HCT116 (cell line): ENCODE measurements around the gene GJD3. TPM values are rescaled to one million over a fixed set of nuclear protein-coding genes. Genes with fewer than 3 reads are reported as not detected.
A peak's percentile ranks its signal among the peaks of the same experiment; 100 is the strongest.

Experiments
- ATAC-seq: fragments of 200-7000 bp; cut with Tn5 transposase; 2 replicates; pipeline ENCODE4 v1.9.1; 2020; ENCODE audit warnings: mild to moderate bottlenecking, moderate library complexity
- BruUV-seq: library from RNA; stranded (reverse); fragments of 400-500 nt; replicated peaks from 2 replicates; lab custom pipeline; 2021; lab: Mats Ljungman, UMichigan
- CTCF ChIA-PET: fragments of 300-600 bp; sonication (Branson Sonifier 250); formaldehyde crosslinking; loops from one replicate; lab custom pipeline; 2021; ENCODE audit warnings: antibody characterized with exemption; lab: Charles Lee
- POLR2A ChIA-PET: fragments of 300-600, 350-600 bp; sonication (Branson Sonifier 250); formaldehyde crosslinking; loops from one replicate; lab custom pipeline; 2021; ENCODE audit warnings: antibody characterized with exemption; lab: Charles Lee
- RAD21 ChIA-PET, 2 experiments: fragments of 300-600 bp; sonication (Branson Sonifier 250); formaldehyde crosslinking; loops; one replicate each; lab custom pipeline; 2023; ENCODE audit warnings: low total read pairs in 2 of 2; ENCODE audit not compliant: uncharacterized antibody in 2 of 2, unreplicated experiment in 2 of 2, low non-redundant PET in 1 of 2; lab: Charles Lee
- DNase-seq: peaks from one replicate; pipeline ENCODE4 v3.0.0-alpha.2; 2010; ENCODE audit warnings: low read depth, low spot score
- H2AFZ ChIP-seq: fragments of 200-600 bp; shearing (Covaris generic), sonication (generic); 2 replicates; pipeline ENCODE4 v1.6.1; 2017; ENCODE audit warnings: low read depth, mixed run types, mixed read lengths, antibody characterized with exemption, low read length; ENCODE audit not compliant: poor library complexity, severe bottlenecking
- H3K27ac ChIP-seq: 2 replicates; pipeline ENCODE4 v1.5.1; 2012; ENCODE audit warnings: low read depth, low read length
- H3K27me3 ChIP-seq: fragments of 200-600 bp; sonication (generic); 2 replicates; pipeline ENCODE4 v1.6.1; 2016; ENCODE audit warnings: mixed run types, low read length, mixed read lengths; ENCODE audit not compliant: insufficient read depth
- H3K36me3 ChIP-seq, 2 experiments: fragments of 200-500 bp in 1 of 2; fragments of 200-600 bp in 1 of 2; sonication (Bioruptor generic) in 1 of 2; sonication (generic) in 1 of 2; 2 replicates each; pipeline versions ENCODE4 v1.5.1 to v1.6.1; 2014 to 2016; ENCODE audit warnings: low read length in 2 of 2, inconsistent platforms in 1 of 2, mixed read lengths in 1 of 2, mixed run types in 1 of 2; ENCODE audit not compliant: insufficient read depth in 2 of 2, control insufficient read depth in 1 of 2
- H3K4me1 ChIP-seq, 2 experiments: fragments of 200-600 bp in 1 of 2; sonication (generic) in 1 of 2; 2 replicates each; pipeline versions ENCODE4 v1.5.1 to v1.6.1; 2012 to 2017; ENCODE audit warnings: low read length in 2 of 2, inconsistent platforms in 1 of 2, mild to moderate bottlenecking in 1 of 2, mixed read lengths in 1 of 2, mixed run types in 1 of 2, moderate library complexity in 1 of 2; ENCODE audit not compliant: insufficient read depth in 2 of 2, control insufficient read depth in 1 of 2
- H3K4me2 ChIP-seq: fragments of 200-600 bp; sonication (generic); 2 replicates; pipeline ENCODE4 v1.6.1; 2017; ENCODE audit warnings: mixed run types, low read length, mixed read lengths
- H3K4me3 ChIP-seq, 2 experiments: fragments of 200-600 bp in 1 of 2; sonication (generic) in 1 of 2; replicated peaks in 1 of 2; 2 replicates each; pipeline ENCODE4 v1.5.1; 2011 to 2016; ENCODE audit warnings: low read length in 2 of 2, control low read depth in 1 of 2, low read depth in 1 of 2, mild to moderate bottlenecking in 1 of 2, mixed read lengths in 1 of 2, mixed run types in 1 of 2
- H3K79me2 ChIP-seq: fragments of 200-600 bp; sonication (generic); 2 replicates; pipeline ENCODE4 v1.6.1; 2017; ENCODE audit warnings: mild to moderate bottlenecking, mixed run types, low read length, moderate library complexity, mixed read lengths; ENCODE audit not compliant: insufficient read depth
- H3K9ac ChIP-seq: fragments of 200-600 bp; sonication (generic); 2 replicates; pipeline ENCODE4 v1.6.1; 2016; ENCODE audit warnings: low read length, mixed read lengths
- H3K9me2 ChIP-seq: fragments of 200-600 bp; sonication (generic), shearing (Covaris generic); 2 replicates; pipeline ENCODE4 v1.6.1; 2017; ENCODE audit warnings: mixed run types, mild to moderate bottlenecking, moderate library complexity; ENCODE audit not compliant: insufficient read depth
- H3K9me3 ChIP-seq, 2 experiments: fragments of 200-500 bp in 1 of 2; fragments of 200-600 bp in 1 of 2; sonication (Bioruptor generic) in 1 of 2; sonication (generic) in 1 of 2; 2 replicates each; pipeline ENCODE4 v1.6.1; 2014 to 2017; ENCODE audit warnings: low read length in 2 of 2, mixed read lengths in 2 of 2, inconsistent platforms in 1 of 2, low read depth in 1 of 2, mild to moderate bottlenecking in 1 of 2, mixed run types in 1 of 2, moderate library complexity in 1 of 2; ENCODE audit not compliant: control insufficient read depth in 1 of 2, insufficient read depth in 1 of 2
- H4K20me1 ChIP-seq: fragments of 200-600 bp; sonication (generic), shearing (Covaris generic); 2 replicates; pipeline ENCODE4 v1.6.1; 2017; ENCODE audit warnings: mixed run types, mild to moderate bottlenecking, moderate library complexity; ENCODE audit not compliant: insufficient read depth
- CBX3 ChIP-seq: IDR thresholded peaks from 2 replicates; pipeline ENCODE4 v1.6.1; 2012; ENCODE audit warnings: low read depth
- ELF1 ChIP-seq: IDR thresholded peaks from 2 replicates; pipeline ENCODE4 v1.6.1; 2012; ENCODE audit warnings: low read depth, borderline replicate concordance
- EZH2phosphoT487 ChIP-seq: fragments of 200-600 bp; IDR thresholded peaks from 2 replicates; pipeline ENCODE4 v1.6.1; 2018; ENCODE audit warnings: antibody characterized with exemption, borderline replicate concordance
- FOSL1 ChIP-seq: IDR thresholded peaks from 2 replicates; pipeline ENCODE4 v1.6.1; 2012; ENCODE audit warnings: low read depth
- MAX ChIP-seq: IDR thresholded peaks from 2 replicates; pipeline ENCODE4 v1.6.1; 2012
- SP1 ChIP-seq: IDR thresholded peaks from 2 replicates; pipeline ENCODE4 v1.6.1; 2012; ENCODE audit warnings: low read depth
- intact Hi-C: fragments of 100-400 bp; cut with micrococcal nuclease; formaldehyde crosslinking; loops from 2 replicates; pipeline ENCODE4 v1.10.0; 2022
- total RNA-seq: library from RNA; stranded (reverse); gene quantifications from one replicate; pipeline ENCODE4 v1.2.1, GENCODE V29; 2021; ENCODE audit not compliant: unreplicated experiment
- TF ChIP-seq, protein P1 (sequence below), 3 experiments: fragments of 200-600 bp in 1 of 3; sonication (generic) in 1 of 3; IDR thresholded peaks in 2 of 3; conservative IDR thresholded peaks in 1 of 3; 2 replicates each; pipeline ENCODE4 v1.5.1; 2012 to 2017; ENCODE audit warnings: low read depth in 2 of 3, low read length in 2 of 3, antibody characterized with exemption in 1 of 3, borderline replicate concordance in 1 of 3, control low read depth in 1 of 3, mild to moderate bottlenecking in 1 of 3, mixed read lengths in 1 of 3, mixed run types in 1 of 3, moderate library complexity in 1 of 3; ENCODE audit not compliant: insufficient read depth in 1 of 3
- TF ChIP-seq, protein P2 (sequence below): IDR thresholded peaks from 2 replicates; pipeline ENCODE4 v1.6.1; 2011; ENCODE audit warnings: mild to moderate bottlenecking, low read length, moderate library complexity; ENCODE audit not compliant: insufficient replicate concordance; ENCODE audit errors: extremely low read depth

Gene GJD3
- total RNA-seq, 1 experiment from 2014 or later = not detected

DNA sequence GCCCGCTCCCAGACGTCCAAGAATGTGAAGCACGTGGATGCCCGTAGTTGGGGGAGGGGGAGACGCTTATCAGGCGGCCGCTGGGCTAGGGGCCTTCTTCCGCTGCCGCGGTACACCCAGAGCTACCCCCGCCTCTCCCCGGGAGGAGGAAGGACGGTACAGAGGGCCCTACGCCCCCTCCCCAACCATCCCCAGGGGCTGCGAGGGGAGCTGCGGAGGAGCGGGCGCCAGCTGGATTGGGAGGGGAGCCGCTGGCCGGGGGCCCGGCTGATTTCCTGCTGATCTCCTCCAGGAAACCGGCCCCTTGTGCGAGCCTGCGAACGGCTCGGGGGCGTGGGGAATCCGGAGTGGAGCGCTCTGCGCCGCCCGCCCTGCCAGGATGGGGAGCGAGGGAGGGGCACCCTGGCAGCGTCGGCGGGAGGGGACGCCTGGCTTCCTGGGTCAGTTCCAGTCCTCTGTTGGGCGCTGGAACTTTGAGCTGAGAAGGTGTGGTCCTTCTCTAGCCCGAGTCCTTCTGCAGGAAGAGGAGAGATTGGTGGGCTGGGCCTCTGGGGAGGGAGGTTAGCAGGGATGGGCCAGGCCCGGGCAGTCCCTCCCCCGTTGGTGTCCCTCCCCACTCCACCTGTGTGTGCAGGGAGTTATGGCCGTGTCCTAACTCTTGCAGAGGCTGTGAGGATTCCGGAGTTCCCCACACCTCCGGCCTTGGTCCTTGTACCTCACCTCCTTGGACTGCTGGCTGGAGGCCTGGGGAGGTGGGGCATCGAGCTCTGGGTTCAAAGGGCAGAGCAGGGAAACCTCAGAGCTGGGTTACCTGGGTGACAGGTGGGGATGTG is 19.2 kb downstream of the GJD3 start:
- Histone ChIP-seq H3K79me2 (peaks cover 66% of the 10 kb centered on the region), H4K20me1 (no peaks in the 10 kb centered on the region; the same call in 1 of the 2 replicates), H3K27ac (peak overlapping the region; percentile 58), H3K4me3 (peak overlapping the region; percentile 38 to 54), H3K36me3 (peaks cover 0 to 3% of the 10 kb centered on the region in 2 experiments; a peak in 3 of 4 replicates), H3K27me3 (no peaks in the 10 kb centered on the region), H3K9me3 (no peaks in the 10 kb centered on the region), H3K4me1 (peaks cover 22 to 58% of the 10 kb centered on the region in 2 experiments), H2AFZ (no peak overlapping the region), H3K9ac (peak overlapping the region; percentile 62), H3K4me2 (peak overlapping the region; percentile 82), H3K9me2 (no peaks in the 10 kb centered on the region)
- DNase-seq = no peak
- ChIA-PET POLR2A (interaction anchor here (0.6 kb wide), 2 partner anchors 56 to 239 kb away, joined by 3 read pairs; no protein-coding TSS in a partner anchor), RAD21 (interaction anchor here in 1 of 2 experiments (0.9 kb wide), 1 partner anchor 9 kb away, joined by 3 read pairs; no protein-coding TSS in a partner anchor), CTCF (no interaction called here)
- no peak for TF ChIP-seq EZH2phosphoT487
- peak; percentile 57; the same call in 1 of the 2 replicates for TF ChIP-seq MAX
- BruUV-seq = no TSS peak
- intact Hi-C loops = no loop called here
- peak; percentile 61 for ATAC-seq

DNA sequence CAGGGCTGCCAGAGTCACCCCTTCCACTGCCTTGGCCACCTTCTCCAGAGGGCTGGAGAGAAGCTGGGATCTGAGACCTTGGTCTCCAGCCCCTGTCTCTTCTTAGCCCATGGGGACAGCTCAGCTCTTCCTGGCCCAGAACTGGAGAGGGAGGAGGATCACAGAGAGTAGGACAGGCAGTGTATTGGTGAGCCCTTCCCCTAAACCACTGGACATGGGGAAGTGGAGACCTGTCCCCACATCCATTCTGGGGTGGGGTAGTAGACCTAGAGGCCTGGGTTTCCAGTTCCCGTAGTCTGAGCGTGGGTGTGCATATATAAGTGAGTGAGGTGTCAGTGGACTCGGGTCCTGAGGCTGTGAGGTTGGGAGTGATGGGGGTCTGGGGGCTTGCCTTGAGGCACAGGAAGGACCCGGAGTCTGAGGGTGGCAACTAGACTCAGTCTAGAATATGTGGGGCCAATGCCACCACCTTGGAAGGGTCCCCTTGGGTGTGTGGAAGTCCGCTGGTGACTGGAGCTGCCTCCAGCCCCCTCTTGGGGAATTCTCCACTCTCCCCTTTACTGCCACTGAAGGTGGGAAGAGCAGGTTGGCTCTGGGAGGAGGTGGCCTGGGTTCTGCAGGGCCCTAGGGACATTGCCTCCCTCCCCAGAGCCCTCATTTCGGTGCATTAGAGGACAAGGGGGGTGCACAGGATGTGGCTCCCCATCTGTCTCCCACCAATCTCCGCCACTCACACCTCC is 19.9 kb downstream of the GJD3 start:
- peaks cover 24 to 62% of the 10 kb centered on the region in 2 experiments for H3K4me1 ChIP-seq
- H3K9ac ChIP-seq = peak overlapping the region; percentile 62
- ChIA-PET POLR2A (interaction anchor here (0.6 kb wide), 1 partner anchor 238 kb away, joined by 3 read pairs; no protein-coding TSS in a partner anchor), CTCF (no interaction called here), RAD21 (no interaction called here)
- DNase-seq (no peak), ATAC-seq (no peak)
- H3K4me3 ChIP-seq = peak overlapping the region; percentile 38 to 54
- peak overlapping the region; percentile 82 for H3K4me2 ChIP-seq
- no TSS peak for BruUV-seq
- H3K27me3 ChIP-seq = no peaks in the 10 kb centered on the region
- no peaks in the 10 kb centered on the region for H3K9me2 ChIP-seq
- no peaks in the 10 kb centered on the region for H3K9me3 ChIP-seq
- H3K79me2 ChIP-seq = peaks cover 74% of the 10 kb centered on the region
- H4K20me1 ChIP-seq = no peaks in the 10 kb centered on the region; the same call in 1 of the 2 replicates
- intact Hi-C loops = no loop called here
- peaks cover 0 to 3% of the 10 kb centered on the region in 2 experiments; a peak in 2 of 4 replicates for H3K36me3 ChIP-seq
- peak overlapping the region; percentile 58 for H3K27ac ChIP-seq
- H2AFZ ChIP-seq = no peak overlapping the region
- TF ChIP-seq SP1 (no peak), ELF1 (no peak), CBX3 (no peak), FOSL1 (no peak)
- TF ChIP-seq, protein P1, sequence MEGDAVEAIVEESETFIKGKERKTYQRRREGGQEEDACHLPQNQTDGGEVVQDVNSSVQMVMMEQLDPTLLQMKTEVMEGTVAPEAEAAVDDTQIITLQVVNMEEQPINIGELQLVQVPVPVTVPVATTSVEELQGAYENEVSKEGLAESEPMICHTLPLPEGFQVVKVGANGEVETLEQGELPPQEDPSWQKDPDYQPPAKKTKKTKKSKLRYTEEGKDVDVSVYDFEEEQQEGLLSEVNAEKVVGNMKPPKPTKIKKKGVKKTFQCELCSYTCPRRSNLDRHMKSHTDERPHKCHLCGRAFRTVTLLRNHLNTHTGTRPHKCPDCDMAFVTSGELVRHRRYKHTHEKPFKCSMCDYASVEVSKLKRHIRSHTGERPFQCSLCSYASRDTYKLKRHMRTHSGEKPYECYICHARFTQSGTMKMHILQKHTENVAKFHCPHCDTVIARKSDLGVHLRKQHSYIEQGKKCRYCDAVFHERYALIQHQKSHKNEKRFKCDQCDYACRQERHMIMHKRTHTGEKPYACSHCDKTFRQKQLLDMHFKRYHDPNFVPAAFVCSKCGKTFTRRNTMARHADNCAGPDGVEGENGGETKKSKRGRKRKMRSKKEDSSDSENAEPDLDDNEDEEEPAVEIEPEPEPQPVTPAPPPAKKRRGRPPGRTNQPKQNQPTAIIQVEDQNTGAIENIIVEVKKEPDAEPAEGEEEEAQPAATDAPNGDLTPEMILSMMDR (IDR thresholded peaks at IDR 0.05 in 2 of 3, conservative IDR thresholded peaks at IDR 0.05 in 1 of 3; ENCODE audit: borderline replicate concordance in 1 of 3, insufficient read depth in 1 of 3, low read depth in 2 of 3, low read length in 2 of 3) = no peak
- TF ChIP-seq, protein P2, sequence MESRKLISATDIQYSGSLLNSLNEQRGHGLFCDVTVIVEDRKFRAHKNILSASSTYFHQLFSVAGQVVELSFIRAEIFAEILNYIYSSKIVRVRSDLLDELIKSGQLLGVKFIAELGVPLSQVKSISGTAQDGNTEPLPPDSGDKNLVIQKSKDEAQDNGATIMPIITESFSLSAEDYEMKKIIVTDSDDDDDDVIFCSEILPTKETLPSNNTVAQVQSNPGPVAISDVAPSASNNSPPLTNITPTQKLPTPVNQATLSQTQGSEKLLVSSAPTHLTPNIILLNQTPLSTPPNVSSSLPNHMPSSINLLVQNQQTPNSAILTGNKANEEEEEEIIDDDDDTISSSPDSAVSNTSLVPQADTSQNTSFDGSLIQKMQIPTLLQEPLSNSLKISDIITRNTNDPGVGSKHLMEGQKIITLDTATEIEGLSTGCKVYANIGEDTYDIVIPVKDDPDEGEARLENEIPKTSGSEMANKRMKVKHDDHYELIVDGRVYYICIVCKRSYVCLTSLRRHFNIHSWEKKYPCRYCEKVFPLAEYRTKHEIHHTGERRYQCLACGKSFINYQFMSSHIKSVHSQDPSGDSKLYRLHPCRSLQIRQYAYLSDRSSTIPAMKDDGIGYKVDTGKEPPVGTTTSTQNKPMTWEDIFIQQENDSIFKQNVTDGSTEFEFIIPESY = no peak
